HEK293T (cell line): ENCODE measurements around the gene ARID4A.

Experiments
- ARNT ChIP-seq: fragments of 450-650 bp; IDR thresholded peaks from 2 replicates; pipeline ENCODE4 v1.6.1; 2017; ENCODE audit warnings: mild to moderate bottlenecking
- BHLHE40 ChIP-seq: fragments of 450-650 bp; IDR thresholded peaks from 2 replicates; pipeline ENCODE4 v1.6.1; 2016; ENCODE audit warnings: mild to moderate bottlenecking, moderate library complexity, borderline replicate concordance
- CTBP1 ChIP-seq: fragments of 450-650 bp; IDR thresholded peaks from 2 replicates; pipeline ENCODE4 v1.6.1; 2016; ENCODE audit warnings: borderline replicate concordance
- ELF4 ChIP-seq: fragments of 450-650 bp; IDR thresholded peaks from 2 replicates; pipeline ENCODE4 v1.6.1; 2017; ENCODE audit warnings: antibody characterized with exemption
- FOXA1 ChIP-seq: fragments of 450-650 bp; IDR thresholded peaks from 2 replicates; pipeline ENCODE4 v1.6.1; 2016; ENCODE audit warnings: mild to moderate bottlenecking
- FOXK2 ChIP-seq: fragments of 450-650 bp; IDR thresholded peaks from 2 replicates; pipeline ENCODE4 v1.6.1; 2016; ENCODE audit warnings: mild to moderate bottlenecking
- FOXM1 ChIP-seq: fragments of 450-650 bp; IDR thresholded peaks from 2 replicates; pipeline ENCODE4 v1.6.1; 2017; ENCODE audit warnings: mild to moderate bottlenecking, borderline replicate concordance
- HDGF ChIP-seq: fragments of 450-650 bp; IDR thresholded peaks from 2 replicates; pipeline ENCODE4 v1.6.1; 2017; ENCODE audit warnings: antibody characterized with exemption, borderline replicate concordance
- LEF1 ChIP-seq: fragments of 450-650 bp; IDR thresholded peaks from 2 replicates; pipeline ENCODE4 v1.6.1; 2017; ENCODE audit warnings: mild to moderate bottlenecking, borderline replicate concordance
- NFRKB ChIP-seq: fragments of 450-650 bp; IDR thresholded peaks from 2 replicates; pipeline ENCODE4 v1.6.1; 2016; ENCODE audit warnings: mild to moderate bottlenecking, moderate library complexity
- SP1 ChIP-seq: fragments of 450-650 bp; IDR thresholded peaks from 2 replicates; pipeline ENCODE4 v1.6.1; 2017
- TARDBP ChIP-seq: fragments of 450-650 bp; IDR thresholded peaks from 2 replicates; pipeline ENCODE4 v1.6.1; 2016

DNA sequence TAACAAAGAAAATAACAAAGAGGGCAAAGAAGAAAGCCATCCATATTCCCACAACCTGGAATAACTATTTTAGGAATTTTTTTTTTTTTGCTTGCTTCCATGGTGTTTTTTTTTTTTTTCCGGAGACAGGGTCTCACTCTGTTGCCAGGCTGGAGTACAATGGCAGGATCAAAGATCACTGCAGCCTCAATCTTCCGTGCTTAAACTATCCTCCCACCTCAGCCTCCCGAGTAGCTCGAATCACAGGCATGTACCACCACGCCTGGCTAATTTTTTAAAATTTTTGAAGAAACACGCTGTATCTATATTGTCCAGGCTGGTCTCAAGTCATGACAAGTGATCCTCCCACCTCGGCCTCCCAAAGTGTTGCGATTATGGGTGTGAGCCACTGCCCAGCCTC lies 20.2 kb upstream of the ARID4A start:
- TF ChIP-seq FOXM1, result no peak
- no peak for TF ChIP-seq CTBP1
- no peak for TF ChIP-seq ELF4
- no peak for TF ChIP-seq HDGF
- no peak for TF ChIP-seq FOXA1
- no peak for TF ChIP-seq TARDBP
- no peak for TF ChIP-seq FOXK2
- TF ChIP-seq NFRKB, result no peak
- no peak for TF ChIP-seq ARNT
- no peak for TF ChIP-seq BHLHE40
- TF ChIP-seq LEF1, result no peak
- TF ChIP-seq SP1, result no peak
